ENCODE measurements around the gene ASAP3. TPM values are rescaled to one million over a fixed set of nuclear protein-coding genes. Genes with fewer than 3 reads are reported as not detected.

Gene ASAP3
- polyA plus RNA-seq, 1 donor, result 57.1 TPM

- no peak for DNase-seq
These were observed 6.4 kb downstream of the ASAP3 start for GRCh38 chr1:23477359-23478144.

GRCh38 chr1:23475641-23476040 is 8.3 kb downstream of the ASAP3 start:
- no peak for DNase-seq

GRCh38 chr1:23475134-23475628 is 8.8 kb downstream of the ASAP3 start:
- DNase-seq, result no peak

GRCh38 chr1:23473037-23473800 is 10.8 kb downstream of the ASAP3 start:
- DNase-seq, result no peak

GRCh38 chr1:23472351-23473036 is 11.5 kb downstream of the ASAP3 start:
- DNase-seq, result no peak

- DNase-seq, result no peak
These were observed 12.4 kb downstream of the ASAP3 start for GRCh38 chr1:23471473-23472075.

- peak; percentile 63 for DNase-seq
These were observed 13.5 kb downstream of the ASAP3 start for GRCh38 chr1:23470282-23471070.

- no peak for DNase-seq
These were observed 14.5 kb downstream of the ASAP3 start for GRCh38 chr1:23469372-23469982.

GRCh38 chr1:23466423-23466989 is 17.5 kb downstream of the ASAP3 start:
- DNase-seq, result no peak

- DNase-seq, result no peak
These were observed 20.7 kb downstream of the ASAP3 start for GRCh38 chr1:23463286-23463685.

GRCh38 chr1:23462766-23463165 is 21.2 kb downstream of the ASAP3 start:
- no peak for DNase-seq

GRCh38 chr1:23461050-23461449 is 22.9 kb downstream of the ASAP3 start:
- DNase-seq, result no peak

GRCh38 chr1:23460519-23460918 is 23.5 kb downstream of the ASAP3 start:
- DNase-seq, result no peak

GRCh38 chr1:23459338-23459757 is 24.6 kb downstream of the ASAP3 start:
- no peak for DNase-seq

- DNase-seq, result no peak
These were observed 27.8 kb downstream of the ASAP3 start for GRCh38 chr1:23456226-23456625.

GRCh38 chr1:23453455-23454000 is 30.5 kb downstream of the ASAP3 start:
- DNase-seq, result no peak

- DNase-seq, result no peak
These were observed 32.0 kb downstream of the ASAP3 start for GRCh38 chr1:23452011-23452411.

GRCh38 chr1:23451441-23451840 is 32.5 kb downstream of the ASAP3 start:
- no peak for DNase-seq

- DNase-seq, result no peak
These were observed 33.1 kb downstream of the ASAP3 start for GRCh38 chr1:23450894-23451293.

GRCh38 chr1:23449958-23450357 is 34.0 kb downstream of the ASAP3 start:
- DNase-seq, result peak; percentile 49

- DNase-seq, result no peak
These were observed 34.7 kb downstream of the ASAP3 start for GRCh38 chr1:23449306-23449705.
